GM19372 (cell line): Measurements from ENCODE around the gene ENO1.

Experiments
- ATAC-seq: cut with Tn5 transposase; IDR thresholded peaks from one replicate; pipeline ENCODE4 v1.9.1; 2021; ENCODE audit warnings: mild to moderate bottlenecking, low read depth, moderate library complexity; ENCODE audit not compliant: unreplicated experiment

The ENO1 gene

GRCh38 chr1:8871965-8872399 lies 6.5 kb downstream of the ENO1 start:
- no peak for ATAC-seq

- no peak for ATAC-seq
These were observed 6.9 kb downstream of the ENO1 start for GRCh38 chr1:8871539-8871935.

- ATAC-seq = no peak
These were observed 7.6 kb downstream of the ENO1 start for GRCh38 chr1:8870616-8871538.

- ATAC-seq = no peak
These were observed 8.4 kb downstream of the ENO1 start for GRCh38 chr1:8870103-8870502.

GRCh38 chr1:8867878-8868567 lies 10.5 kb downstream of the ENO1 start:
- ATAC-seq = no peak

- no peak for ATAC-seq
These were observed 11.6 kb downstream of the ENO1 start for GRCh38 chr1:8866792-8867415.

- no peak for ATAC-seq
These were observed 12.2 kb downstream of the ENO1 start for GRCh38 chr1:8866173-8866791.

- ATAC-seq = no peak
These were observed 13.7 kb downstream of the ENO1 start for GRCh38 chr1:8864713-8865344.

- no peak for ATAC-seq
These were observed 14.7 kb downstream of the ENO1 start for GRCh38 chr1:8863794-8864233.

GRCh38 chr1:8863138-8863537 lies 15.3 kb downstream of the ENO1 start:
- no peak for ATAC-seq

- ATAC-seq = no peak
These were observed 16.0 kb downstream of the ENO1 start for GRCh38 chr1:8862528-8862927.

- ATAC-seq = no peak
These were observed 17.6 kb downstream of the ENO1 start for GRCh38 chr1:8860738-8861516.

- ATAC-seq = no peak
These were observed 19.4 kb downstream of the ENO1 start for GRCh38 chr1:8858888-8859706.

GRCh38 chr1:8858112-8858668 lies 20.3 kb downstream of the ENO1 start:
- no peak for ATAC-seq

GRCh38 chr1:8856689-8857412 lies 21.6 kb downstream of the ENO1 start:
- ATAC-seq = no peak

- ATAC-seq = no peak
These were observed 24.2 kb downstream of the ENO1 start for GRCh38 chr1:8854240-8854639.

- ATAC-seq = no peak
These were observed 27.4 kb downstream of the ENO1 start for GRCh38 chr1:8851060-8851459.
